H9 (cell line): ENCODE results near the gene S1PR5. TPM values are rescaled to one million over a fixed set of nuclear protein-coding genes. Genes with fewer than 3 reads are reported as not detected.

Experiments
- DNase-seq: peaks from one replicate; pipeline ENCODE4 v3.0.0-alpha.2; 2017
- H2AFZ ChIP-seq: one replicate; pipeline ENCODE4 v1.6.1; 2013; ENCODE audit warnings: mild to moderate bottlenecking, low read length, control low read depth, moderate library complexity
- H2AK5ac ChIP-seq: 2 replicates; pipeline ENCODE4 v1.6.1; 2013; ENCODE audit warnings: low read length, control low read depth, mixed read lengths; ENCODE audit not compliant: insufficient read length
- H2BK120ac ChIP-seq: one replicate; pipeline ENCODE4 v1.6.1; 2013; ENCODE audit warnings: low read depth, mild to moderate bottlenecking, low read length, control low read depth, inconsistent platforms; ENCODE audit not compliant: poor library complexity, severe bottlenecking
- H2BK12ac ChIP-seq: 2 replicates; pipeline ENCODE4 v1.6.1; 2013; ENCODE audit warnings: low read length, control low read depth, mixed read lengths, low read depth; ENCODE audit not compliant: insufficient read length
- H2BK15ac ChIP-seq: 2 replicates; pipeline ENCODE4 v1.6.1; 2013; ENCODE audit warnings: low read depth, low read length, control low read depth
- H2BK20ac ChIP-seq: one replicate; pipeline ENCODE4 v1.6.1; 2013; ENCODE audit warnings: low read depth, mild to moderate bottlenecking, low read length, control low read depth, inconsistent platforms; ENCODE audit not compliant: poor library complexity, severe bottlenecking
- H2BK5ac ChIP-seq: 2 replicates; pipeline ENCODE4 v1.6.1; 2013; ENCODE audit warnings: low read length, control low read depth, mixed read lengths; ENCODE audit not compliant: insufficient read length
- H3K14ac ChIP-seq: 2 replicates; pipeline ENCODE4 v1.6.1; 2013; ENCODE audit warnings: low read length, control low read depth; ENCODE audit not compliant: insufficient read depth
- H3K18ac ChIP-seq: 2 replicates; pipeline ENCODE4 v1.6.1; 2013; ENCODE audit warnings: low read depth, mild to moderate bottlenecking, mixed read lengths, low read length, control low read depth; ENCODE audit not compliant: insufficient read length
- H3K23ac ChIP-seq: 2 replicates; pipeline ENCODE4 v1.6.1; 2013; ENCODE audit warnings: low read length, control low read depth, mixed read lengths, low read depth; ENCODE audit not compliant: insufficient read length
- H3K23me2 ChIP-seq: 2 replicates; pipeline ENCODE4 v1.6.1; 2013; ENCODE audit warnings: low read depth, mild to moderate bottlenecking, mixed read lengths, low read length, control low read depth; ENCODE audit not compliant: insufficient read length, poor library complexity, severe bottlenecking
- H3K27ac ChIP-seq: 2 replicates; pipeline ENCODE4 v1.5.1; 2013; ENCODE audit warnings: low read length, control low read depth, mixed read lengths, low read depth; ENCODE audit not compliant: insufficient read length
- H3K27me3 ChIP-seq: 2 replicates; pipeline ENCODE4 v1.6.1; 2013; ENCODE audit warnings: low read length, control low read depth, inconsistent platforms; ENCODE audit not compliant: insufficient read depth
- H3K4ac ChIP-seq: 2 replicates; pipeline ENCODE4 v1.6.1; 2013; ENCODE audit warnings: low read depth, mild to moderate bottlenecking, control low read depth, inconsistent platforms, low read length, moderate library complexity
- H3K4me1 ChIP-seq: 2 replicates; pipeline ENCODE4 v1.6.1; 2013; ENCODE audit warnings: low read length, control low read depth, inconsistent platforms; ENCODE audit not compliant: insufficient read depth
- H3K4me2 ChIP-seq: 2 replicates; pipeline ENCODE4 v1.6.1; 2013; ENCODE audit warnings: low read length, control low read depth, mixed read lengths; ENCODE audit not compliant: insufficient read length, insufficient read depth
- H3K56ac ChIP-seq: 2 replicates; pipeline ENCODE4 v1.6.1; 2013; ENCODE audit warnings: low read depth, mild to moderate bottlenecking, mixed read lengths, low read length, control low read depth; ENCODE audit not compliant: insufficient read length
- H3K79me1 ChIP-seq: 2 replicates; pipeline ENCODE4 v1.6.1; 2013; ENCODE audit warnings: low read depth, mild to moderate bottlenecking, moderate library complexity, low read length, control low read depth, inconsistent platforms; ENCODE audit not compliant: insufficient read depth, poor library complexity, severe bottlenecking
- H3K79me2 ChIP-seq: 2 replicates; pipeline ENCODE4 v1.6.1; 2013; ENCODE audit warnings: low read length, control low read depth, inconsistent platforms; ENCODE audit not compliant: insufficient read depth
- H3K9ac ChIP-seq: 2 replicates; pipeline ENCODE4 v1.6.1; 2013; ENCODE audit warnings: low read length, control low read depth, mixed read lengths; ENCODE audit not compliant: insufficient read length; ENCODE audit errors: extremely low read depth
- H3K9me3 ChIP-seq: one replicate; pipeline ENCODE4 v1.6.1; 2013; ENCODE audit warnings: low read depth, low read length, inconsistent platforms; ENCODE audit not compliant: control insufficient read depth
- H3T11ph ChIP-seq: one replicate; pipeline ENCODE4 v1.6.1; 2013; ENCODE audit warnings: mild to moderate bottlenecking, low read length, control low read depth, inconsistent platforms
- H4K20me1 ChIP-seq: one replicate; pipeline ENCODE4 v1.6.1; 2013; ENCODE audit not compliant: control insufficient read depth, insufficient read length, insufficient read depth
- H4K5ac ChIP-seq: 2 replicates; pipeline ENCODE4 v1.6.1; 2013; ENCODE audit warnings: low read depth, mild to moderate bottlenecking, mixed read lengths, low read length, control low read depth; ENCODE audit not compliant: insufficient read length
- H4K8ac ChIP-seq: replicated peaks from 2 replicates; pipeline ENCODE4 v1.6.1; 2013; ENCODE audit warnings: low read length, control low read depth, mixed read lengths, low read depth; ENCODE audit not compliant: insufficient read length
- H4K91ac ChIP-seq: 2 replicates; pipeline ENCODE4 v1.6.1; 2013; ENCODE audit warnings: low read depth, mild to moderate bottlenecking, moderate library complexity, mixed read lengths, low read length, control low read depth; ENCODE audit not compliant: insufficient read length
- H3K27ac Mint-ChIP-seq, 3 experiments: 2 replicates in 2 of 3; 3 replicates in 1 of 3; pipeline ENCODE4 v1.8.0; 2020 to 2021; ENCODE audit warnings: mixed read lengths in 3 of 3, mild to moderate bottlenecking in 1 of 3, moderate library complexity in 1 of 3
- H3K27me3 Mint-ChIP-seq: 2 replicates; pipeline ENCODE4 v1.8.0; 2021; ENCODE audit warnings: low read depth, mild to moderate bottlenecking, moderate library complexity, mixed read lengths
- H3K36me3 Mint-ChIP-seq, 3 experiments: 2 replicates in 2 of 3; 3 replicates in 1 of 3; pipeline ENCODE4 v1.8.0; 2020 to 2021; ENCODE audit warnings: low read depth in 3 of 3, mixed read lengths in 3 of 3; ENCODE audit not compliant: insufficient read depth in 1 of 3
- H3K4me1 Mint-ChIP-seq, 2 experiments: 2 replicates each; pipeline ENCODE4 v1.8.0; 2020; ENCODE audit warnings: mixed read lengths in 2 of 2
- H3K4me3 Mint-ChIP-seq, 2 experiments: 2 replicates in 1 of 2; 3 replicates in 1 of 2; pipeline ENCODE4 v1.8.0; 2020 to 2021; ENCODE audit warnings: mild to moderate bottlenecking in 2 of 2, mixed read lengths in 2 of 2, moderate library complexity in 1 of 2
- H3K9me3 Mint-ChIP-seq, 2 experiments: 2 replicates in 1 of 2; 3 replicates in 1 of 2; pipeline ENCODE4 v1.8.0; 2020; ENCODE audit warnings: mild to moderate bottlenecking in 2 of 2, mixed read lengths in 2 of 2, moderate library complexity in 1 of 2
- WGBS: extraction: QIAGEN DNeasy Blood & Tissue Kit; methylation state at CpG from one replicate; pipeline ENCODE4 v1.1.7; 2013; ENCODE audit warnings: missing lambda C conversion rate, low lambda C conversion rate, mixed read lengths; ENCODE audit not compliant: insufficient read length; ENCODE audit errors: extremely low coverage; 5-methylcytosine and 5-hydroxymethylcytosine counted together
- total RNA-seq: library from RNA; stranded (reverse); gene quantifications from 2 replicates; pipeline ENCODE4 v1.2.1, GENCODE V29; 2021
- TF ChIP-seq, protein P1 (sequence below): fragments of 200-600 bp; sonication (generic); conservative IDR thresholded peaks from 3 replicates; pipeline ENCODE4 v1.8.0; 2021; ENCODE audit warnings: antibody characterized with exemption, mild to moderate bottlenecking

S1PR5 gene
- total RNA-seq, 1 experiment from 2014 or later, result 8.1 TPM

DNA sequence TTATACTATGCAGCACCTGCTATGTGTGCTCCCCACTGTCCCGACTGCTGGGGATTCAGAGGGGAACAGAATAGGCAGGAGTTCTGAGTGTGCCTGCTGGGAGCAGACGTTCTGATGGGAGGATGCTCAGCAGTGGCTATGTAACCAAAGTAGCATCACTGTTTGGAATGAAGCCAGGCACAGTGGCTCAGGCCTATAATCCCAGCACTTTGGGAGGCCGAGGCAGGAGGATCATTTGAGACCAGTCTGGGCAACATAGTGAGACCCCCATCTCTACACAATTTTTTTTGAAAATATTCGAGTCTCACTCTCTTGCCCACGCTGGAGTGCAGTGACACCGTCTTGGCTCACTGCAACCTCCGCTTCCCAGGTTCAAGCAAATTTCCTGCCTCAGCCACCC lies 32.5 kb upstream of the S1PR5 start:
- Histone ChIP-seq H3K79me2 (no peaks in the 10 kb centered on the region), H2BK15ac (no peak overlapping the region), H3K79me1 (no peaks in the 10 kb centered on the region), H3K9me3 (no peaks in the 10 kb centered on the region), H3K4ac (no peak overlapping the region), H3K27me3 (no peaks in the 10 kb centered on the region), H3T11ph (no peak overlapping the region), H2AK5ac (no peak overlapping the region), H4K91ac (no peak overlapping the region), H3K27ac (no peak overlapping the region), H2AFZ (no peak overlapping the region), H2BK12ac (no peak overlapping the region), H2BK20ac (no peak overlapping the region), H3K4me1 (no peaks in the 10 kb centered on the region), H3K14ac (no peak overlapping the region), H4K5ac (no peak overlapping the region), H4K20me1 (no peaks in the 10 kb centered on the region), H4K8ac (no peak overlapping the region), H2BK120ac (no peak overlapping the region), H3K23ac (no peak overlapping the region), H3K4me2 (no peak overlapping the region), H3K18ac (no peak overlapping the region), H3K23me2 (no peaks in the 10 kb centered on the region), H3K9ac (no peak overlapping the region), H3K56ac (no peak overlapping the region), H2BK5ac (no peak overlapping the region)
- Mint-ChIP-seq H3K27me3 (no peaks in the 10 kb centered on the region), H3K4me3 (no peak overlapping the region), H3K9me3 (no peaks in the 10 kb centered on the region), H3K4me1 (0 out of 4 replicates have a peak, but pooled peaks cover 2 to 5% of the 10 kb centered on the region in 2 experiments), H3K36me3 (peaks cover 34 to 75% (median 68%) of the 10 kb centered on the region in 3 experiments; a peak in 6 of 7 replicates), H3K27ac (no peak overlapping the region)
- WGBS, result no CpG with 5 or more reads among the region's 7 CpGs
- TF ChIP-seq, protein P1, sequence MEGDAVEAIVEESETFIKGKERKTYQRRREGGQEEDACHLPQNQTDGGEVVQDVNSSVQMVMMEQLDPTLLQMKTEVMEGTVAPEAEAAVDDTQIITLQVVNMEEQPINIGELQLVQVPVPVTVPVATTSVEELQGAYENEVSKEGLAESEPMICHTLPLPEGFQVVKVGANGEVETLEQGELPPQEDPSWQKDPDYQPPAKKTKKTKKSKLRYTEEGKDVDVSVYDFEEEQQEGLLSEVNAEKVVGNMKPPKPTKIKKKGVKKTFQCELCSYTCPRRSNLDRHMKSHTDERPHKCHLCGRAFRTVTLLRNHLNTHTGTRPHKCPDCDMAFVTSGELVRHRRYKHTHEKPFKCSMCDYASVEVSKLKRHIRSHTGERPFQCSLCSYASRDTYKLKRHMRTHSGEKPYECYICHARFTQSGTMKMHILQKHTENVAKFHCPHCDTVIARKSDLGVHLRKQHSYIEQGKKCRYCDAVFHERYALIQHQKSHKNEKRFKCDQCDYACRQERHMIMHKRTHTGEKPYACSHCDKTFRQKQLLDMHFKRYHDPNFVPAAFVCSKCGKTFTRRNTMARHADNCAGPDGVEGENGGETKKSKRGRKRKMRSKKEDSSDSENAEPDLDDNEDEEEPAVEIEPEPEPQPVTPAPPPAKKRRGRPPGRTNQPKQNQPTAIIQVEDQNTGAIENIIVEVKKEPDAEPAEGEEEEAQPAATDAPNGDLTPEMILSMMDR, result no peak
- DNase-seq, result no peak
